GM18519 (cell line): ENCODE results near the gene KRT17.

Experiments used
- ATAC-seq: cut with Tn5 transposase; IDR thresholded peaks from one replicate; pipeline ENCODE4 v1.9.1; 2021; ENCODE audit warnings: mild to moderate bottlenecking, moderate library complexity; ENCODE audit not compliant: unreplicated experiment, low FRiP score

KRT17 gene

DNA sequence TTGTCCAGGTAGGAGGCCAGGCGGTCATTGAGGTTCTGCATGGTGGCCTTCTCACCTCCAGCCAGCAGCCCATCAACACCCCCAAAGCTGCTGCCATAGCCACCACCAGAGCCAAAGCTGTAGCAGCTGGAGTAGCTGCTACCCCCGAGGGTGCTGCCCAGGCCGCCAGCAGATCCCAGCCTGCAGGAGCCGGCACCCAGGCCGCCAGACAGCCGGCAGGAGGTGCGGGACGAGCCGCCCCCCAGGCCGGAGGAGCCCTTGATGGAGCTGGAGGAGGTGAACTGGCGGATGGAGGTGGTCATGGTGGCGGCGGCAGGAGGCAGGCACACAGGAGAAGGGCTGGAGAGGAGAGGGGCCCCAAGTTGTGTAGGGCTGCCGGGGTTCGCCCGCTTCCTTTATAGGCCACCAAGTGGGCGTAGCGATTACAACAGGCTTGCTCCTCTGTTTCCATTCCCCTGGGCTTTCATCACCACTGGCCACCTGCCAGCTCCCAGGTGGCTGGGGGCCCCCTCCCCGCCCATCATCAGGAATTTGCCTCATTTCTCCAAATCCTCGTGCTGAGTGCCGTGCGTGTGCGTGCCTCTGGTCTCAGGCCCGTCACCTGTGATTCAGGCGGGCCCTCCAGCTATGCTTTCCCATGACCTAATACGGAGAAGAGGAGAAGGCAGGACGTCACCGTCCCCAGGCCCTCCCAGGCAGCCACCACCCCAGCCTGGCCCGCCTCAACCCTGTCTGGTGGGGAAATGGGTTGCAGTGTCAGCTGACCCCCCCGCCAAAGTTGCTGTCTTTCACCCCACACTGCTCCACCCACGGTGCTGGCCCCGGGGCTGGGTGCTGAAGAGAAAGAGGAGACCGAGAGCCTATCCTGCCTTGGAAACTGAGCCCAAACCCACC is at the start of gene KRT17:
TSS of gene KRT17 (minus strand) at position 368 of the 894 bp plus-strand sequence. CDS start at position 302, 66 bp downstream.
- ATAC-seq, result no peak

DNA sequence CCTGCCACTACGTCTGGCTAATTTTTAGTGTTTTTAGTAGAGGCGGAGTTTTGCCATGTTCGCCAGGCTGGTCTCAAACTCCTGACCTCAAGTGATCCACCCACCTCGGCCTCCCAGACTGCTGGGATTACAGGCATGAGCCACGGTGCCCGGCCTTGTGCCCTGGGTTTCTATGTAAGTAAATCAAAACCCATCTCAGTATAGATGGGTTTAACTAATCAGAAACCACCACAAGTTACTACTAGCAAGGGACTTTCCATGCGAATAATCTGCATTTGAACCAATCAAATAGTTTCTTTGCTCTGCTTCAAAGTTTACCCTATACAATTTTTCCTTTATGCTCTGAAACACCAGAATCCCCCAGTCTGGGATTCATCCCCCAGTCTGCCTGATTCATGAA is 47.8 kb upstream of the KRT17 start:
- no peak for ATAC-seq

DNA sequence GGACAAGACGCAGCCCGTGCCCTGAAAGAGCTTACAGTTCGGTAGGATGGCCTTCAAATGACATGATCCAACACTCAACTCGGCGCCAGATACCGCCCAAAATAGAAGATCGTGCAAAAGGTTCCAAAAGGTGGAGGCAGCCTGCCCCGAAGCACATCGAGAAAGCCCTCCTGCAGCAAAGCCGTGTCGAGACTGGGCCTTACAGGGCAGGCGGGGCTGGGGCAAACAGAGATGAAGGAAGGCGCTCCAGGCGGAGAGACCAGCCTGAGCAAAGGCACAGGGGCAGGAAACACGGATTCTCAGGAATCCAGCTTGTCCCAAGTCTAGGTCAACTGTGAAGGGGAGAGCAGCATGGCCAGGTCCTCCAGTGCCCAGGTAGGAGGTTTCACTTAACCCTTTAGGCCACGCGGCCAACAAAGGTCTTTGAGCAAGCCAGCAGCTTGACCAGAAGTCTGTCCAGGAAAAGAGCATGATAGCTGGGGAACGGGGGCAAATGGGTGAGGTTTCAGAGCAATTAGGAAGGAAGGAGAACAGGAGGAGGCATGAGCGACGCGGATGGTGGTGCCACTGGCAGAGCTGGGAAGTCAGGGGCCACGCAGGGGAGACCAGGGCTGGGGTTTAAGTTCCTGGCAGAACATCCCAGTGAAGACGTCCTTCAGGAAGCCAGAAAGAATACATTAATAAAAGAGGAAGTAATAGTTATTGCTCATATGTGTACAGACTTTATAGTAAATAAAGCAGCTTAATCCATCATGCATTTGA is 43.1 kb upstream of the KRT17 start:
- ATAC-seq, result no peak

DNA sequence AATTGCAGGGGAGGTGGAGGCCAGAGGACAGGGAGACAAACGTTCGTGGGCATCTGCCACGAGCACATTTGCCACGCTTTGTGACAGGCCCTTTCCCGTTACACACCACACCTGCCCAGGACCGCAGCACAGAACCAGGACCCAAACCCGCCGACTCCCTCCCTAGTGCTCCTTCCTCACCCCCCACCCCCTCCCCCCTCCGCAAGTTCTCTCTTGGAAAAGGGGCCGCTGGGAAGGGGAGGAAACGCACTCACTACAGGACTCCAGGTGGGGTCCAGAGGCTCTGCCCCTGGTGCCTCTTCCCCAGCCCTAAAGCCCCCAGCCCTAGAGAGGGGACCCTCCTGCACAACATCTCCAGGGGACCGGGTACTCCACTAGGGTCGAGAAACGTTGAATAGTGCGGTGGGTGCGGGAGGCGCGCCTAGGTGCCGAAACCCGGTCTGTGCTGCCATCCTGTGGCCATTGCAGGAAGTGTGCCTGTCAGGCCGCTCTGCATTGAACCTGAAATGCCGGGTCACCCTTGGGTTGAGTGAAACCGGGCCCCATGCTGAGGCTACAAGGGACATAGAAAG is 42.4 kb upstream of the KRT17 start:
- ATAC-seq, result no peak

DNA sequence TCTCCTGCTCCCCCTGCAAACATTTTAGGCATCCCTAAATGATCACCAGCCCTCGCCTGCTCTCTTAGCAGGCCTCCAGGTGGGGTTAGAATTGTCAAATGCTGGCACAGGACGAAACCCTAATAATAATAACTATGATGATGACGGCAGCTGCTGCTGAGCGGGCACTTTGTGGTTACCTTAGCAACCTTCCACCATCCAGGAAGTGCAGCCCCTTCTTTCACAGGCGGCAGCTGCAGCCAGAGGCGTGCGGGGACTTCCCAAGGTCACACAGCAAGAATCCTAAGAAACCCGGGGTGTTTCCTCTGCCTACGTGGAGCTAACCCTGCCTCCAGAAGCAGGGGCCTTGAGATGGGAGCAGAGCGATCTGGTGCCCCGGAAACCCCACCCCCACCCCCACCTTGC is 41.9 kb upstream of the KRT17 start:
- no peak for ATAC-seq

DNA sequence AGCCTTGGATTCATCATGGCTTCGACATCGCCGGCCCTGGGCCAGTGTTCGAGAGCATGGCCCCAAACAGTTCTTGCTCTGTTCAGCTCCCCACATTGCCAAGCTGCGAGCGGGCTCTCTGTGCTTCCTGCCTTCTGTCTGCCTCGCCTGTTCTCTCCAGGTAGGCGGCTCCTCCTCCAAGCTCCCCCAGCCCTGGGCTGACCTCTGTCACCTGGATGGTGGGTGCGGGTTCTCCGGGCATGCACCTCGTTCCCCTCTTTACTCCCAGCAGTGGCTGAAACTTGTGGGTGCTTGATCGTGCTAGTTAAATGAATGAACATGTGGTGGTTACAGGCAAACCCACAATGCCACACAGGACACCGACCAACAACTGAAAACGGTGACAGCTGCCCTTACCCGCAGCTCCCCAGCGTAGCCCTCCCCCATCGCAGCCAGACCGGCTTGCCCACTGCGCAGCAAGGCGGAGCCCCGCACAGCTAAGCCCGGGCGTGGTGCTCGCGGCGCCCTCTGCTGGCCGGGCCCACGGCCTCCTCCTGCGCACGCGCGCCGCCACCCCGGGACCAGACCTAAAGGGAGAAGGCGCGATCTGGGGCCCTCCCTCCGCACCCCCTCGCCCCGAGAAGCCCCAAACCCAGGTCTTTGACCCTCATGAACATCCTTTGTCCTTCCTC is 41.3 kb upstream of the KRT17 start:
- ATAC-seq, result peak; percentile 37

DNA sequence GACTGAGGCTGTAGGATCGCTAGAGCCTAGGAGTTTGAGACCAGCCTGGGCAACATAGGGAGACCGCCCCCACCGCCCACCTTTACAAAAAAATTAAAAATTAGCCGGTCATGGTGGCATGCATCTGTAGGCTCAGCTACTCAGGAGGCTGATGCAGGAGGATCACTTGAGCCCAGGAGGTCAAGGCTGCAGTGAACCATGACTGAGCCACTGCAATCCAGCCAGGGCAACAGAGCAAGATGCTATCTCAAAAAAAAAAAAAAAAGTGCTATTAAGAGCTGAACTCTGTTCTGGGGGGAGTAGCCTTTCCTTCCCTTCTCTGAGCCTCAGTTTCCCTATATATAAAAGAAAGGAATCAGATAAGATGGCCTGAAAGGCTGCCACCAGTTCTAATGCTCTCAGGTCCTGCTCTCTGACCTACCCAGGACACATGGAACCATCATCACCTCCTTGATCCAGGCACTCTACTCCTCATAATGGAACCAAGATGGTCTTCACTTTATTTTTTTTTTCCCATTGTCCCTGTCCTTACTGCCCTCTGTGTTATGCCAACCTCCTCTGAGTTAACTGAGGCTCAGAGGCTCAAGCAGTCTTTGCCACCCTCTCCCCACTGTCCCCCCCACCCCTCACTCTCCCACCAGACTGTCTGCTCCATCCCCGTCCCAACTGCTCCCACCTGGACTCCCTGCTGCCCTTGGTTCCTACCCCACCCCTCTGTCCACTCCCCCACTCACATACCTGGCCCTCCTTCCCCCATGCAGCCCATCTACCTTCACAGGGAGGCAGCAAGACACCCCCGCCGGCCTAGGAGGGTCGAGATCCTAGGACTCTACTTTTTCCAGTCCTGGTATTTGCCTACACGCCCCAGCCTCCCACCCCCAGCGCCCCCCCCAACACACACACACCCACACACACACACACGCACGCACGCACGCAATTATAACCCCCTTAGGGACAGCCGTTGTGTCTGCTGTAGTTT is 40.5 kb upstream of the KRT17 start:
- no peak for ATAC-seq

DNA sequence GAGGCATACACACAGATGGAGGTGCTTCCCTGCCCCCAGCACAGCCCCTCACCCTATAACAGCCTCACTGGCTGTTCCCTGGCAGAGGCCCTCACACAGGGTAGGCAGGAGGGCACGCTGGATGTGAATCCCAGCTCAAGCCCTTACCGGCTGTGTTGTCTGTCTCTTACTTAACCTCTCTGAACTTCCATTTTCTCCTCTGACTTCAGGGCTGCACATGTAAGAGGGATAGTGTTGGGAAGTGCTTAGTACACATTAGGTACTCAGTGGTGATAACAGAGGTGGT is 39.7 kb upstream of the KRT17 start:
- ATAC-seq, result no peak

DNA sequence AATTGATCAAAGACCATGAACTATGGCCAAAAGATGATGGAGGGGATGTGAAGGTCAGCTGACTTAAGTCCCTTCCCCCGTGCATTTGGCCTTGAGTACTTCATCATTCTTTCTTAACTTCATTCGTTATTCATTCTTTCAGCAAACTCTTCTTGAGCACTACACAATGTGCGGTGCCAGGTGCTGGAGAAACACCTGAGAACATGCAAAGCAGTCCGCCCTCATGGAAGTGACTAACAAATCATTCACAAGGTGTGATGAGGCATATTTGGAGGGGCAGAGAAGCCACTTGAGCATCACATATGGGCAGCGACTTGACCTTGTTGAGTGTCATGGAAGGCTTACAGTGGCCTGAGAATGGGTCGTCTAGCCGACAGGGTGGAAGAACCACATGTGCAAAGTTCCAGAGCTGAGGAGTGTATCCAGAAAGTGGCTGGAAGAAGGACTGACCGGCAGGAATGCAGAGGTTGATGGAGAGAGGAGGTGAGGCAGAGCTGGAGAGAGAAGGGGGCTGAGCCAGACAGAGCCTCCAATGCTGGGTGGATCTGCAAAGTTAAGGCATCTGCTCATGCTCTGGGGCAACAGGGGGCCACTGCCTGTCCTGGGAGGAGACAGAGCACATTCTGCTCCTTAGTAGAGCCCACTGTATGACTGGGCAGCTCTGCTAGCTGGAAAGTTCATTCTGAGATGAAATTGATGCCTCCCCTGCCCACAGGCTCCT is 39.2 kb upstream of the KRT17 start:
- ATAC-seq, result no peak

DNA sequence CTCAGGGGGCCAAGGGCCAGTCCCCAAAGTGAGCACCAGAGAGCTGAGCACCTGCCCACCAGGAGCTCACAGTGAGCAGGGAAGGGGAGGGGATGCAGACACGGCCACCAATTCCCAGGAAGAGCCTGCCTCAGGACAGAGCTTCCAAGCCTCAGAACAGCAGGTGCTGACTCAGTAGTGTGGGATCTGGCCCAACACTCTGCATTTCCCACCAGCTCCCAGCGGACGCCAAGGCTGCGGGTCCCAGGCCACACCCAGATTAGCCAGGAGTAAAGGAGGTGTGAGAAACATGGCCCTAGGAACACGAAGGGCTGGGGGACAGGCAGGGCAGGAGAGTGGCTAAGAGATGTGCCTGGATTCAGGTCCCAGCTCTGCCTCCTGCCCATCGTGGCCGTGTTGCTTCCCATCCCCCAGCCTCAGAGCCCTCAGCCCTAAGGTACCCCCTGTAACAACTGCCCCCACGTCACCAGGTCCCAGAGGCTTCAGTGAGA is 35.9 kb upstream of the KRT17 start:
- no peak for ATAC-seq

DNA sequence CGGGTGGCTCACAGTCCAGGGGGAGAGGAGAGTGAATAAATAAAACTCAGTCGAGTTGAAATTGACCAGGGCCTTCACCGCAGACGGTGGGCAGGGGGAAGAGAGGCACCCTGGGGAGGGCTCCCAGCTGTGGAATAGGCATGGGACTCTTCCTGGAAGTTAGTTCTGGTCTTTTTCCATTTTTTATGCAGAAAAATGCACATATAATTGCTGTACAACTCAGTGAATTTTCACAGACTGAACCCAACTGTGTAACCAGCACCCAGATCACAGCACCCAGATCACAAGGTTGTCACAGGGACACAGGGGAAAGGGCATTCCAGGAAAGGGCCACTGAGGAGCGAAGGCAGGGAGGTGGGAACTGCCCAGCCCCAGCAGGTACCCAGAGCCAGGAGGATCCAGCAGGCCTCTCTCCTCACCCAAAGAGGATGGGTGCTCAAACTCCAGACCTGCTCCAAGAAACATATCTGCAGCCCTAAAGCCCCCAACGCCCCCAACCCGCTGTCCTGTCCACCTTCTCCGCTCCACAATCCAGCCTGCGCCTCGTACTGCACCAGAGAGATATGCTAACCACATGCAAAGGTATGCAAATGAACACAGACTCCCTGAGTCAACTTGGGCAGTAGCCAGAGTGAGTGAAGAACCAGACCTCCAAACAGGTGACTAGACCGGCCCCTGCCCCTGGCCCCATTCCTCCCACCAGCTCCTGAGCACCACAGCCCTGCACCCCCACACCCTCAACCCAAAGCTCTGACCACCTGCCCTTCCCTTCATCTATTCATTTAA is 35.2 kb upstream of the KRT17 start:
- ATAC-seq, result no peak

DNA sequence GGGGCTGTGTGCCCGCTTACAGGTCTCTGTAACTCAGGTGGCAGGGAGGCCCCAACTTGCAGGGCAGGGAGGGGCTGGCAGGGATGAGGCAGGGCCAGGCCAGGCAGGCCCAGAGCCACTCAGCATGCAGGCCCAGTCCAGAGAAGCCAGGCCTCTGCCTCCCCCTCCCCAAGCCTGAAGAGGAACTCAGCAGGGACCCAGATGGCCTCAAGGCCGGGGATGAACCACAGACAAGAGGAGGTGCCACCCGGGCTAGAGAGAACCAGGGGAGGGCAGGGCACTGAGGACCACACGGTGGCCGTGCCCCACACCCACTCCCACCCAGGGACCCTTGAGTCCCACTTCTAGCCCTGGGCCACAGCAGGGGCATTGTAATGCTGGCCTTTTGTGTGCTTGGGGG is 34.5 kb upstream of the KRT17 start:
- ATAC-seq, result no peak

DNA sequence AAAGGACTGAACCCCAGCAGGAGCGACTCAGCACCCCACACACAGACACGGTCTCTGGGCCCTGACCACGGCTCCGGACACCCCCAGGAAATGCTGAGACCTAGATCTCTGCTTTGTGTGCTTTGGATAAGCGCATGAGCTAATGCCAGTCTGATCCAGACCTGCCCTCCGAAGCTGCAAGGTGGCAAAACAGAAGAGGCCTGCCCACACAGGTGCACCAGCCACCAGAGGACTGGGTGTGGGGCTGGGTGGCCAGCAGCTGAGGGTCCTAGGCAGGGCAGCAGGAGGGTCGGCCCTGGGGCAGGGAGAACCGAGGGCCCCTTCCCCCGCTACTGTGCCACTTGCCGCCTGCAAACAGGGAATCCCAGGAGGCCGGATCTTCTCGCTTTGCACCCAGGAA is 33.6 kb upstream of the KRT17 start:
- no peak for ATAC-seq

DNA sequence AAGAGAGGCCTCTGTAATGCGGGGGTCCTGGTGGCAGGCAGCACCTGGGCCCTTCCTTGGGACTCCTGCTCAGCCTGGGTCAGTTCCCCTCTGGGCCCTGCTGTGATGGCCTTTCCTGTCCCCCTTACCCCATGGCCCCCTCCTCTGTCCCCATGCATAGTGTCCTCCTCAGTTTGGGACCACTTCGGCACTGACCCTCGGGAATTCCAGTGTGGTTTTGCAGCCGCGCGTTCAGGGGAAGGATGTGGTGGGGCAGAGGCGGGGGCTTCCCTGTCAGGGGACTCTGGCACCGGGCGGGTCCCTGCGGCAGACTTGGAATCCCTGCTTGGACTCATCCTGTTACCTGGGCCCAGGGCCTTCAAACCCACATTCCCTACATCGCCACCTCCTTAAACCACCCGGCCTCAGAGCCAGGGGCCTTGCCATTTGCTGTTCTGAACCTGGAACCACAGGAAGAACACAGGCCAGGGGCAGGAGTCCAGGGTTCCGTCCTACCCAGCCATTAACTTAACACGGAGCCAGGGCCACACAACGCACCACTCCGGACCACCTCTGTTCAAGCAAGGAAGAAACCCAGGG is 32.9 kb upstream of the KRT17 start:
- ATAC-seq, result no peak

DNA sequence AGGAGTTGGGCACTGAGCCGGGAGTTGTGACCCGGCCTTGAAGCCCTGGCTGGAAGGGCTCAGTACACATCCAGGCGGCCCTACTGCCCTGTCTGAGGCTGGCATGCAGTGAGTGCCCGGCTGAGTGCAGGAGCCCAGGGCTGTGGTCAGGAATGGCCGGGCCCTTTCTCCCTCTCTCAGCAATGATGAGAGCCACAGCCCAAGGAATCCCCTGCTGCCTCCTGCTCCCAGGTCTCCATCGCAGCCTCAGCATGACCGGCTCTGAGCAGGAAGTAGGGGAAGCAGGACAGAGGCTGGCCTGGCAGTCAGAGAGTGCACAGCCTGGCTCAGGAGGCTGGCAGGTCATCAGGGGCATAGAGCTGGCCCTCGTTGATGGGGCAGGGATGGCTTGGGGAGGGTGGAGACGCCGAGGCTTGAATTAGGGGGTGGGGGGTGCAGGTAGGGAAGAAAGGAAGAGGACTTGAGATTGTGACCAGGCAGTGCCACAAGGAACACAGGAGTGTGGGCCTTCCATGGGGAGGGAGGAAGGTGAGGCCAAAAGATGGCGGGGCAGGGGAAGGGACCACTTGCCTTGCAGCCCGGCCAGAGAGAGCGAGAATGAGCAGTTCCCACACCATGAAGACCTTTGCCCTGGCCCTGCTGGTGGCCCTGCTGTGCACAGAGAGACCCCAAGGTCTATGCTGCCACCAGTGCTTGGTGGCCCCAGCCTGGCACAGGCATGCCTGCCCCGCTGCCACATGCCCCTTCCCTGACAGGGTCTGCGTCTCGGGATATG is 32.1 kb upstream of the KRT17 start:
- ATAC-seq, result no peak

DNA sequence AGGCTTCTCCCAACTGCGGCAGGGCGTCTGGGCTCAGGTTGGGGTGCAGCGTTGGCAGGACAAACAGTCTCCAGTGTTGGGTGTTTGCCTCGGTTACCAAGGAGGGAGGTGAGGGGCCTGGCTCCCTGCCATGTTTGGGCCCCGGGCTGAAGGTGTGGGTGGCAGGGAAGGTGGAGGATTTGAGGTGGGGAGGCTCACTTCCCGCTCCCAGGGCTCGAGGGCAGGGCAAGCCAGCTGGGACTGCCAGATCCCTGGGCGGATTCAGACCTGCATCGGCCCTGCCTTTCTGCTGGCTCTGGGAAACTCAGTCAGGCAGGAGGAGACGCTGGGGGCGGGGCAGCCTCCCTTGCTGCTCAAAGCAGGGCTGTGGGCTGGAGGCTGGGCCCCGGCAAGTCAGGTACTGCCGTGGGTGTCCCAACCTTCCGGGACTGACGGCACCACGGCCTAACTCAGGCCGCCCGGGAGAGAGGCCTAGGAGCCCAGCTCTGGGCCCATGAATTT is 31.3 kb upstream of the KRT17 start:
- ATAC-seq, result no peak
